ENCODE results near the gene MAD2L1BP. TPM values are rescaled to one million over a fixed set of nuclear protein-coding genes. Genes with fewer than 3 reads are reported as not detected.

The MAD2L1BP gene
- polyA plus RNA-seq, 5 donors = 22.7 to 28.3 (median 25.9) TPM

DNA sequence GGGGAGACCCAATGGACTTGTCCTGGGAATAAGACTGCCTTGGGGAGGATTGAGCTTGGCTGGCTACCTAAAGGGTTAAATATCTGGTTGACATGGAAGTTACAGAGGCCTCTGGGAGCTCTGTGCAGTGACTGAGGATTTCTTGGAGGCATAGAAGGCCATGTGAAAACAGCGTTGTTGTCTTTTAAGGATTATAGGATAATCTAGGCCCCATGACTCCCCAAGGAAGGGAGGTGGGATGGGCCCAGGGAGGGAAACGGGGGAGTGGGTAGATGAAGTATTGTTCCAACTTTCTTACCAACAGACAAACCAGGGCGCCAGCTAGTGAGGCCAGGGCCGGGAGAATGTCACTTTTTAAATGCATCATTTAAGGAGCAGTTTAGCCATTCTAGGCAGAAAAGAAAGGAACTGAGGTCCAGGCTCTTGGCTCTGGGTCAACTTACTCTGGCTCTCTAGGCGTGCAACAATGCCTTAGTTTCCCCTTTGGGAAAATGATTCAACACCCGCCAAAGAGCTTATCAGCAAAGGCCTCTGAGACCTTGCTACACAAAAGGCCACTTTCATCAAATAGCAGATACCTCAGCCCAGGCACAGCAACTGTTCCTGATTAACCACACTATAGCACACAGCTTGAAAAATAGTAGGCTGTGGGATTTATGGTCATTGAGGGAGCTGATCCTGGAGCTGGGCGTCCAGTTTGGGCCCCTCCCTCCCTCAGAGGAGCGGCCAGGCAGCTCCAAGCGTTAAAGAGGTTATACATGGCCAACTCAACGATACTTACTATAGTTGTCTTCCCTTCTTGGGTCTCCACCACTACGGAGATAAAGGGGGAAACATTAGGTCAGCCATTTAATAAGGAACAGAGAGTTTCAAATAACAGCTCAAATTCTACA lies 44.9 kb downstream of the MAD2L1BP start:
- no peak for DNase-seq

DNA sequence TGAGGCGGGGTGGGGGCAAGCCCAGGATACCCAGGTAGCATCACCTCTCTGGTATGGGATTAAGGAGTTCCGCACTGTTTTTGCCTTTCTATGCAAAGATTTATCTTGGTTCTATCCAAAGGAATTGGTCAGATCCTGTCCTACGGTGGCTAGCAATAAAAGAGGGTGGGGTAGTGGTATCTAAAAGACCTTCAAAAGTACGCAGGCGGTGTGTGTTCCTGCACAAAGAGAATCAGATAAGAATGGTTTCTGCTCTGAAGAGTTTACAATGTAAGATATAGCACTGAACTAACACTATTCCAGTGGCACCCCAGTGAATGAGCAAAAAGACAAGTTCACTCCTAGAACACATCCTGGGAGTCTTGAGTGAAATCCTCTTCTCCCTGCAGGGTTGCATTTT lies 45.7 kb downstream of the MAD2L1BP start:
- DNase-seq = no peak

DNA sequence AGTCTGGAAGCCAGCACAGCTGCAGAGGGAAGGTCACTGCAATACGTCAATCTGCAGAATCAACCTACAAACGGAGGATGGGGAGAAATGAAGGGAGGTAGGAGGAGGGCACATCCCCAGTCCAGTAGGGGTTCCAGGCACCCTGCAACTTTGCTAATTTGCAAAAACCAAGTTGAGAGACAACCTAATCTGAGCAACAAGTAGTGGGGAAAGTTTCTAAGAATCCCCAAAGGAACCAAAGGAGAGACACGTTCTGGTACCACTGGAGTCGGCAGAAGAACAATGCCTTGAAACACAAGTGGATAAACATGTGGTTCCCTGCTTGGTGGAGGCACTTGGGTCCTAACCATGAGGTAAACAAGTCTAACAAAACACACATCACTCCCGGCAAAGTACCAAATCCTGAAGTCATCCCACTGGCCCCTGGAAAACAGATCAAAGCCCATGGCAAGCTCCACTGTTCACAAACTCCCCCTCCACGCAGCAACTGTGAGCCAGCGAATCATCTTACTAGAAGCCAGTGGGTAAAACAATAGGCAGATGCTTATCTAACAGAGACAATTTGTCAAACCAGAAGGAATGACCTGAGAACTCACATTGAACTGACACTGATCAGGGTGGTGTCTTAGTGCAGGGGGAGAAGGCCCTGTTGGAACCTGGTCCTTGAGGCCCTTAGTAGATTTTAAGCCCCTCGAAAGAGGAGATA lies 47.2 kb downstream of the MAD2L1BP start:
- DNase-seq = no peak

DNA sequence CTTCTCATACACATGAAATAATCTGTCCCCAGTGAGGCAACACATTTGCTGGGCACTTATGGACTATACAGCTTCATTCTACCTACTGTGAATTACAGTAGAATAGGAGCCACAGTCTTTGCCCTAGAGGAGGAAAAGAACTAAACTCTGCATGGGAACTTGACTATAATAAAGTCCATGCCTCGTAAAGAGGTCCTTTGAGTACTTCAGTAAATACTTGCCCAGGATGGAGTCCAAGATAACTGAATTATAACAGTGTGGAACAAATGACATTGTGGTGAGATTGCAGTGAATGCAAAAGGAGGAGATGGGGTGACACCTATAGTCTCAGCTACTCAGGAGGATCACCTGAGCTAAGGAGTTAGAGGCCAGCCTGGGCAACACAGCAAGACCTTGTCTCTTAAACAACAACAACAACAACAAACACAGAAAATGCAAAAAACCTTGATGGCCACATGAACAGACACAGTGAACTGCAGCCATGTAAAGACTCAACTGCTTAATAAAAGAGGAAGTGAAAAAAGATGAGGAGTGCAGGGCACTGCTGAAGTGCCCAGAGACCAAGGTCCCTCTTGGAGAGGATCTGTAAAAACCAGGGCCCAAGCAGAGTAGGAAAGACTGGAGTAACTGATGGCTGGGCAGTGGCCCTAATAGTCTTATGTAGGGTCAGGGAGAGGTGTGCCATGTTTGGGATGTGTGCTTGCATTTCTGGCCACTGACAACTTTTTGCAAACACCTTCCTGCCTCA lies 48.2 kb downstream of the MAD2L1BP start:
- DNase-seq = no peak

DNA sequence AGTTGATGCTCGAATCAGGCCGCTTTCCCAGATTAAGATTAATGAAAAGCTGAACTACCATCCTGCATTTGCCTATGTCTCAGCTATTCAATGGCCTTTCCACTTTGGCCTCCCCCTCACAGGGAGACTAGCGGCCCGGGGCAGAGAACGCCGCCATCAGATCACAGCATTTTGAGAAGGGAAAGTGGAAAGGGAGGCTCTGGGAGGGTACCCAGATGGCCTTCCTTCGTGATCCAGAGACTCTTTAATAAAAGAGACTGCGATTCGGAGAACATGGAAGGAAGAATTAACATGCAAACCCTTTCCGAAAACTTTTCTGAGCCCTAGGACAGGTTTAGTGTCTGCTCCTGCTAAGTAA lies 51.4 kb downstream of the MAD2L1BP start:
- DNase-seq = no peak

DNA sequence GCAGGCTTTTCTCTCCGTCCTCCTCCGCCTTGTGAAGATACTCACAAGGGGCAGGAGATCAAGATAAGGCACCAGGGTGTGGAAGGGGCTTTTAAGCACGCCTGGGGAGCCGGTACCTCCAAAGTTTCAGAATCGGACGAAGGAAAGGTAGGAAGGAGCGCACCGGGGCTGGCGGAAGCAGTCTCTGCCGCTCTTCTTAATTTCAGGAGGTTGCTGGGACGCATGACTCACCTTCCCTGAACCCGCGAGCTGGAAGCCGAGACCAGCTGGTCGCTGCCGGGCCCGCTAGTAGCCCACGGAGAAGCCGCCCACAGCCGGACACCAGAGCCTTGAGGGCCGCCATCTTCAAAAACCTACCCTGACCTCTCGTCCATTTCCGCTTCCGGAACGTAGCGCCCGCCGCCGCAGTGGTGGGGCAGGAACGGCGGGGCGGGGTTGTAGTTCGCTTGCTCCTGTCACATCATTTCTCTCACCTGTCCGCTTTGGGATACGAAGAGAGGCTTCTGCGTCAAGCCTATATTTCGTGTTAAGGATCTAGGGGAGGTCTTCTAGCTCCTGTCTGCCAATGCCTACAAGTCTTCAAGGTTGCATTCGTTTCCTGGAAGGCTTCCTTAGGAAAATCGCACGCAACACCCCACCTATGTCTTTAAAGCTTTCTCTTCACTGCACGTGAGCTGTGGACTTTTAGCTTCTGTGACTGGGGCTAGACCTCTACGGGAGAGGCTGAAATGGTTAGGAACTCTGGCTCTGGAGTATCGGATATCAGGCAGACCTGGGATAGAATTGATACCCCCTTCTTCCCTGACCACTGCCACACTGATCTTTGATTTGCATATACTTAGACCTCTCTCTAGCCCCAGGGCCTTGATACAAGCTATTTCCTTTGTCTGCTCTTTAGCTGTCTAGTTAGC lies 52.1 kb downstream of the MAD2L1BP start, which contains the start of gene MRPS18A:
TSS of gene MRPS18A (minus strand) at position 355 of the 911 bp plus-strand sequence. CDS start at position 343, 12 bp downstream.
- no peak for DNase-seq

DNA sequence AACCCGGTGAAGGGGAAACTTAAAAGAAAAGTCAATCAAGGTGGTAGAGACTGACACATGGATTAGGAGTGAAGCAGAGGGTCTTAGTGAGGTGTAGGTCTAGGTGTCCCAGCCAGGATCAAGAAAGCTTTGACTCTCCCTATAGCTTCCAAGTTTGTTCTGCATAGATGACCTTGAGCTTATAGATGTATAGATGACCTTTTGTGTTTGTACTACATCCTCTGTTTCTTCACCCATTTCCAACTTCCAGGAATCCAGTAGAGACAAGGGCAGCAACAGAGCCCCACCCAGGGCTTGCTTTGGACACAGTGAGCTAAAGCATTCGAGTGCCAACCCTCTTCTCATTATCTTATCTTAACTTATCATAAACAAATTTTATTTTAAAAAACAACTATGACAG lies 53.8 kb downstream of the MAD2L1BP start:
- no peak for DNase-seq

Other genes starting within 250 kb of the MAD2L1BP start
- gene ABCC10, start 208.3 kb upstream of the MAD2L1BP start, polyA plus RNA-seq (ENCODE audit: insufficient read depth in 1 of 5, insufficient read length in 5 of 5, low replicate concordance in 1 of 5) = 10 to 100 TPM; 19.7 to 29.2 (median 25.5) TPM
- 1 to 10 TPM; 1.2 to 2.6 (median 1.8) TPM for gene DLK2, start 180.3 kb upstream of the MAD2L1BP start, polyA plus RNA-seq (ENCODE audit: insufficient read depth in 1 of 5, insufficient read length in 5 of 5, low replicate concordance in 1 of 5)
- 10 to 100 TPM; 32.6 to 45.4 (median 42.9) TPM for gene TJAP1, start 158.3 kb upstream of the MAD2L1BP start, polyA plus RNA-seq (ENCODE audit: insufficient read depth in 1 of 5, insufficient read length in 5 of 5, low replicate concordance in 1 of 5)
- 1 to 10 TPM in 1 of 5 donors, under 1 TPM in 4; 0.20 to 1.0 (median 0.58) TPM for gene LRRC73, start 125.5 kb upstream of the MAD2L1BP start, polyA plus RNA-seq (ENCODE audit: insufficient read depth in 1 of 5, insufficient read length in 5 of 5, low replicate concordance in 1 of 5)
- gene YIPF3, start 118.9 kb upstream of the MAD2L1BP start, polyA plus RNA-seq (ENCODE audit: insufficient read depth in 1 of 5, insufficient read length in 5 of 5, low replicate concordance in 1 of 5) = 100 to 1,000 TPM; 120 to 150 (median 135) TPM
- gene POLR1C, start 118.8 kb upstream of the MAD2L1BP start, polyA plus RNA-seq (ENCODE audit: insufficient read depth in 1 of 5, insufficient read length in 5 of 5, low replicate concordance in 1 of 5) = 10 to 100 TPM; 33.8 to 37.9 (median 37.0) TPM
- 10 to 100 TPM; 35.9 to 43.0 (median 40.6) TPM for gene XPO5, start 59.8 kb upstream of the MAD2L1BP start, polyA plus RNA-seq (ENCODE audit: insufficient read depth in 1 of 5, insufficient read length in 5 of 5, low replicate concordance in 1 of 5)
- gene POLH, start 59.7 kb upstream of the MAD2L1BP start, polyA plus RNA-seq (ENCODE audit: insufficient read depth in 1 of 5, insufficient read length in 5 of 5, low replicate concordance in 1 of 5) = 10 to 100 TPM; 16.0 to 29.0 (median 22.4) TPM
- 10 to 100 TPM; 61.2 to 70.9 (median 61.7) TPM for gene GTPBP2, start 6.6 kb upstream of the MAD2L1BP start, polyA plus RNA-seq (ENCODE audit: insufficient read depth in 1 of 5, insufficient read length in 5 of 5, low replicate concordance in 1 of 5)
- 1 to 10 TPM; 2.3 to 4.9 (median 3.6) TPM for gene RSPH9, start 9.2 kb downstream of the MAD2L1BP start, polyA plus RNA-seq (ENCODE audit: insufficient read depth in 1 of 5, insufficient read length in 5 of 5, low replicate concordance in 1 of 5)
- gene MRPS18A, start 52.0 kb downstream of the MAD2L1BP start, polyA plus RNA-seq (ENCODE audit: insufficient read depth in 1 of 5, insufficient read length in 5 of 5, low replicate concordance in 1 of 5) = 10 to 100 TPM; 39.0 to 49.7 (median 42.9) TPM
- gene VEGFA, start 134.4 kb downstream of the MAD2L1BP start, polyA plus RNA-seq (ENCODE audit: insufficient read depth in 1 of 5, insufficient read length in 5 of 5, low replicate concordance in 1 of 5) = 100 to 1,000 TPM; 215 to 361 (median 293) TPM